HEK293 (cell line): Measurements from ENCODE around the gene GREM2.

Experiments
- CTCF ChIA-PET: fragments of 350-600 bp; formaldehyde crosslinking; extraction: SDS; loops from one replicate; lab custom pipeline; 2021; ENCODE audit warnings: antibody characterized with exemption; lab: Yijun Ruan, JAX
- POLR2A ChIA-PET: fragments of 300-600 bp; formaldehyde crosslinking; extraction: SDS; loops from one replicate; lab custom pipeline; 2020; ENCODE audit warnings: antibody characterized with exemption, inconsistent platforms; lab: Yijun Ruan, JAX
- H3K27ac ChIP-seq: fragments of 200-500 bp; sonication (Bioruptor generic); 2 replicates; pipeline ENCODE4 v1.5.1; 2014; ENCODE audit warnings: low read depth, low read length, control low read depth, inconsistent platforms; ENCODE audit errors: extremely low read depth
- H3K36me3 ChIP-seq, 2 experiments: fragments of 200-500 bp in 1 of 2; sonication (Bioruptor generic) in 1 of 2; 1 replicate in 1 of 2; 2 replicates in 1 of 2; pipeline ENCODE4 v1.5.1; 2014 to 2017; ENCODE audit warnings: inconsistent platforms in 2 of 2, low read length in 2 of 2; ENCODE audit not compliant: control insufficient read depth in 2 of 2, insufficient read depth in 1 of 2
- H3K4me1 ChIP-seq: fragments of 200-500 bp; sonication (Bioruptor generic); 2 replicates; pipeline ENCODE4 v1.5.1; 2014; ENCODE audit warnings: mild to moderate bottlenecking, low read length, inconsistent platforms; ENCODE audit not compliant: control insufficient read depth, insufficient read depth
- H3K4me3 ChIP-seq: 2 replicates; pipeline ENCODE4 v1.5.1; 2011; ENCODE audit warnings: low read depth, mild to moderate bottlenecking, control low read depth, low read length, moderate library complexity
- H3K9me3 ChIP-seq: fragments of 200-500 bp; sonication (Bioruptor generic); 2 replicates; pipeline ENCODE4 v1.5.1; 2014; ENCODE audit warnings: low read depth, low read length, inconsistent platforms; ENCODE audit not compliant: control insufficient read depth, insufficient read depth
- BCL11B ChIP-seq: fragments of 450-650 bp; formaldehyde crosslinking; IDR thresholded peaks from 2 replicates; pipeline ENCODE4 v1.5.1; 2016; ENCODE audit warnings: low read depth, missing biosample characterization, missing genetic modification characterization
- GLI2 ChIP-seq: fragments of 450-650 bp; formaldehyde crosslinking; IDR thresholded peaks from 2 replicates; pipeline ENCODE4; 2017; ENCODE audit warnings: missing biosample characterization, missing genetic modification characterization, low read depth, borderline replicate concordance
- GLI4 ChIP-seq: fragments of 450-650 bp; formaldehyde crosslinking; IDR thresholded peaks from 2 replicates; pipeline ENCODE4 v1.5.1; 2016; ENCODE audit warnings: missing biosample characterization, missing genetic modification characterization
- HOXA7 ChIP-seq: sonication (generic); formaldehyde crosslinking; IDR thresholded peaks from 2 replicates; pipeline ENCODE4 v1.8.1; 2022; ENCODE audit warnings: missing genetic modification reagents, borderline replicate concordance
- MZF1 ChIP-seq: fragments of 450-650 bp; formaldehyde crosslinking; IDR thresholded peaks from 2 replicates; pipeline ENCODE4 v1.5.1; 2017; ENCODE audit warnings: missing biosample characterization, missing genetic modification characterization, borderline replicate concordance
- OVOL3 ChIP-seq: fragments of 450-650 bp; formaldehyde crosslinking; IDR thresholded peaks from 2 replicates; pipeline ENCODE4 v1.5.1; 2016; ENCODE audit warnings: missing biosample characterization, missing genetic modification characterization
- SCRT2 ChIP-seq: fragments of 450-650 bp; formaldehyde crosslinking; IDR thresholded peaks from 2 replicates; pipeline ENCODE4 v1.5.1; 2016; ENCODE audit warnings: missing biosample characterization, missing genetic modification characterization
- SP3 ChIP-seq: fragments of 450-650 bp; formaldehyde crosslinking; IDR thresholded peaks from 2 replicates; pipeline ENCODE4 v1.5.1; 2016; ENCODE audit warnings: missing biosample characterization, missing genetic modification characterization
- TCF7L2 ChIP-seq: IDR thresholded peaks from 2 replicates; pipeline ENCODE4 v1.6.1; 2011; ENCODE audit warnings: low read depth, mild to moderate bottlenecking, inconsistent platforms, low read length, moderate library complexity, borderline replicate concordance
- YY2 ChIP-seq: fragments of 450-650 bp; formaldehyde crosslinking; IDR thresholded peaks from 2 replicates; pipeline ENCODE4 v1.5.1; 2016; ENCODE audit warnings: missing biosample characterization, missing genetic modification characterization
- ZBTB48 ChIP-seq: fragments of 450-650 bp; formaldehyde crosslinking; IDR thresholded peaks from 2 replicates; pipeline ENCODE4 v1.5.1; 2016; ENCODE audit warnings: missing biosample characterization, missing genetic modification characterization
- ZBTB6 ChIP-seq: fragments of 450-650 bp; formaldehyde crosslinking; IDR thresholded peaks from 2 replicates; pipeline ENCODE4 v1.5.1; 2017; ENCODE audit warnings: missing biosample characterization, missing genetic modification characterization
- ZBTB7A ChIP-seq: fragments of 450-650 bp; formaldehyde crosslinking; IDR thresholded peaks from 2 replicates; pipeline ENCODE4 v1.5.1; 2016; ENCODE audit warnings: low read depth, missing biosample characterization, missing genetic modification characterization
- ZFP3 ChIP-seq: fragments of 450-650 bp; formaldehyde crosslinking; IDR thresholded peaks from 2 replicates; pipeline ENCODE4 v1.5.1; 2016; ENCODE audit warnings: low read depth, missing biosample characterization, missing genetic modification characterization
- ZNF146 ChIP-seq: fragments of 450-650 bp; formaldehyde crosslinking; IDR thresholded peaks from 2 replicates; pipeline ENCODE4 v1.5.1; 2016; ENCODE audit warnings: missing biosample characterization, missing genetic modification characterization
- ZNF202 ChIP-seq: fragments of 450-650 bp; formaldehyde crosslinking; IDR thresholded peaks from 2 replicates; pipeline ENCODE4 v1.5.1; 2016; ENCODE audit warnings: missing biosample characterization, missing genetic modification characterization, borderline replicate concordance
- ZNF350 ChIP-seq: fragments of 450-650 bp; formaldehyde crosslinking; IDR thresholded peaks from 2 replicates; pipeline ENCODE4 v1.5.0; 2017; ENCODE audit warnings: missing biosample characterization, mild to moderate bottlenecking, missing genetic modification characterization
- ZNF398 ChIP-seq: fragments of 450-650 bp; formaldehyde crosslinking; IDR thresholded peaks from 2 replicates; pipeline ENCODE4 v1.5.1; 2017; ENCODE audit warnings: missing biosample characterization, missing genetic modification characterization
- ZNF423 ChIP-seq: fragments of 450-650 bp; formaldehyde crosslinking; IDR thresholded peaks from 2 replicates; pipeline ENCODE4 v1.5.1; 2016; ENCODE audit warnings: missing biosample characterization, missing genetic modification characterization
- ZNF501 ChIP-seq: fragments of 450-650 bp; formaldehyde crosslinking; IDR thresholded peaks from 2 replicates; pipeline ENCODE4 v1.5.1; 2016; ENCODE audit warnings: missing biosample characterization, missing genetic modification characterization
- ZNF518A ChIP-seq: fragments of 450-650 bp; formaldehyde crosslinking; conservative IDR thresholded peaks from 2 replicates; pipeline ENCODE4 v1.5.1; 2016; ENCODE audit warnings: low read depth, missing biosample characterization, missing genetic modification characterization
- ZNF623 ChIP-seq: fragments of 450-650 bp; formaldehyde crosslinking; IDR thresholded peaks from 2 replicates; pipeline ENCODE4 v1.5.1; 2016; ENCODE audit warnings: missing biosample characterization, missing genetic modification characterization
- ZNF707 ChIP-seq: fragments of 450-650 bp; formaldehyde crosslinking; IDR thresholded peaks from 2 replicates; pipeline ENCODE4 v1.5.1; 2016; ENCODE audit warnings: missing biosample characterization, missing genetic modification characterization
- ZNF76 ChIP-seq: fragments of 450-650 bp; formaldehyde crosslinking; IDR thresholded peaks from 2 replicates; pipeline ENCODE4; 2016; ENCODE audit warnings: low read depth, missing biosample characterization, missing genetic modification characterization, borderline replicate concordance
- ZNF768 ChIP-seq: fragments of 450-650 bp; formaldehyde crosslinking; IDR thresholded peaks from 2 replicates; pipeline ENCODE4 v1.5.1; 2018; ENCODE audit warnings: missing biosample characterization, mild to moderate bottlenecking, missing genetic modification characterization
- ZSCAN23 ChIP-seq: fragments of 450-650 bp; formaldehyde crosslinking; IDR thresholded peaks from 2 replicates; pipeline ENCODE4 v1.5.1; 2016; ENCODE audit warnings: missing biosample characterization, missing genetic modification characterization
- TF ChIP-seq, protein P1 (sequence below): fragments of 450-650 bp; formaldehyde crosslinking; IDR thresholded peaks from 2 replicates; pipeline ENCODE4 v1.5.1; 2016; ENCODE audit warnings: missing biosample characterization, missing genetic modification characterization, low read depth

Gene GREM2

DNA sequence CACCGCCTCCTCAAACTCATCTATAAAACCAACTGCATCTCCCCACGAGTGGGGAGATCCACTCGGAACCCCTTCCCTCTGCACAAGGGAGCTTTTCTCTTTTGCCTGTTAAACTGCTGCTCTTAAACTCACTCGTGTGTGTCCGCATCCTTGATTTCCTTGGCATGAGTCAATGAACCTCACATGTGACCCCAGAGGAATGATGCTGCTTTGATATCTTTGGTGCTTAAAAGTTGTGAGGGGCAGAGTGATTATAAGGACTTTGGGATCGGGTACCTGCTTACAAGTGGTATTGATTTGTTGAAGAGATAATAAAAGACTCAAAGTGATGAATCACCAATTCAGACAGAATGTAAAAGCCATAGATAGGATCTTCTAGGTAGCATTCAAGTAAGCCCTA, 125.3 kb downstream of the GREM2 start:
- POLR2A ChIA-PET = no interaction called here
- no peak overlapping the region for H3K4me3 ChIP-seq
- H3K4me1 ChIP-seq = peaks cover 15% of the 10 kb centered on the region
- CTCF ChIA-PET = interaction anchor here (0.6 to 2.7 kb wide), 6 partner anchors 16 to 447 kb away, joined by 3 to 8 read pairs (median 3); no protein-coding TSS in a partner anchor
- TF ChIP-seq ZFP3 = no peak
- no peak for TF ChIP-seq GLI2
- TF ChIP-seq ZNF768 = no peak
- TF ChIP-seq SP3 (tag by site-specific recombination) = no peak
- TF ChIP-seq YY2 = no peak
- no peak for TF ChIP-seq ZNF146 (tag by site-specific recombination)
- TF ChIP-seq GLI4 = no peak
- TF ChIP-seq BCL11B (tag by site-specific recombination) = no peak
- TF ChIP-seq, protein P1, sequence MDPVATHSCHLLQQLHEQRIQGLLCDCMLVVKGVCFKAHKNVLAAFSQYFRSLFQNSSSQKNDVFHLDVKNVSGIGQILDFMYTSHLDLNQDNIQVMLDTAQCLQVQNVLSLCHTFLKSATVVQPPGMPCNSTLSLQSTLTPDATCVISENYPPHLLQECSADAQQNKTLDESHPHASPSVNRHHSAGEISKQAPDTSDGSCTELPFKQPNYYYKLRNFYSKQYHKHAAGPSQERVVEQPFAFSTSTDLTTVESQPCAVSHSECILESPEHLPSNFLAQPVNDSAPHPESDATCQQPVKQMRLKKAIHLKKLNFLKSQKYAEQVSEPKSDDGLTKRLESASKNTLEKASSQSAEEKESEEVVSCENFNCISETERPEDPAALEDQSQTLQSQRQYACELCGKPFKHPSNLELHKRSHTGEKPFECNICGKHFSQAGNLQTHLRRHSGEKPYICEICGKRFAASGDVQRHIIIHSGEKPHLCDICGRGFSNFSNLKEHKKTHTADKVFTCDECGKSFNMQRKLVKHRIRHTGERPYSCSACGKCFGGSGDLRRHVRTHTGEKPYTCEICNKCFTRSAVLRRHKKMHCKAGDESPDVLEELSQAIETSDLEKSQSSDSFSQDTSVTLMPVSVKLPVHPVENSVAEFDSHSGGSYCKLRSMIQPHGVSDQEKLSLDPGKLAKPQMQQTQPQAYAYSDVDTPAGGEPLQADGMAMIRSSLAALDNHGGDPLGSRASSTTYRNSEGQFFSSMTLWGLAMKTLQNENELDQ (tag by site-specific recombination) = no peak
- TF ChIP-seq ZSCAN23 = no peak
- no peak for TF ChIP-seq ZNF350 (tag by site-specific recombination)
- TF ChIP-seq SCRT2 (tag by site-specific recombination) = no peak
- TF ChIP-seq ZNF202 (tag by site-specific recombination) = no peak
- TF ChIP-seq ZNF423 (tag by site-specific recombination) = no peak
- no peak for TF ChIP-seq ZBTB48 (tag by site-specific recombination)
- H3K27ac ChIP-seq = no peak overlapping the region
- H3K36me3 ChIP-seq = no peaks in the 10 kb centered on the region
- no peaks in the 10 kb centered on the region for H3K9me3 ChIP-seq

DNA sequence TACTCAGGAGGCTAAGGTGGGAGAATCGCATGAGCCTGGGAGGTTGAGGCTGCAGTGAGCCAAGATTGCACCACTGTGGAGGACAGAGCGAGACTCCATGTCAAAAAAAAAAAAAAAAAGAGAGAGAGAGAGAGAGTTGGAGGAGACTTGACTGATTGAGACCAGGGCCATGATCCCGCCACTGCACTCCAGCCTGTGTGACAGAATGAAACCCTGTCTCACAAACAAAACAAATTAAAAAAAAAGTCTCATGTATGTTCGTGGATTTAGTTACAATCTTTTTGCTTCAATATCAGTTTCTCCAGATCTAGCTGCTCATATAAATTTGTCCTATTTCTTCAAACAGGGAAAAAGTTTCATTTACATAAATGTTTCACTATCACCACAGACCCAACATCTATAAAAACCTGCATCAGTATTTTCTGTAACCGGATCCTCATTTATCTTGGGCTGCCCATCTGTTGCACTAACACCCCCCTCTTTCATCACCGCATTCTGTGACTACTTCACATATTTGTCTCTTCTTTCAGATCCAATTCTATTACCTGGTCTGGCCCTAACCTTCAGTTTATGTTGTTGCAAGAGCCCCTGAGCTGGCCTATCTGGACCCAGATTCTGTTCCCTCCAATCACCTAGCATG, 127.0 kb downstream of the GREM2 start:
- Histone ChIP-seq H3K9me3 (no peaks in the 10 kb centered on the region), H3K27ac (no peak overlapping the region; the same call in 1 of the 2 replicates), H3K4me1 (peaks cover 15% of the 10 kb centered on the region), H3K36me3 (no peaks in the 10 kb centered on the region), H3K4me3 (no peak overlapping the region)
- POLR2A ChIA-PET = interaction anchor here (0.6 kb wide), 1 partner anchor 112 kb away, joined by 3 read pairs; no protein-coding TSS in a partner anchor
- CTCF ChIA-PET = no interaction called here
- TF ChIP-seq ZNF501 (tag by site-specific recombination) (no peak), HOXA7 (CRISPR knock-in tag) (no peak), TCF7L2 (peak; percentile 43; the same call in 1 of the 2 replicates), ZNF398 (tag by site-specific recombination) (peak; percentile 53), ZNF623 (tag by site-specific recombination) (no peak), ZNF707 (tag by site-specific recombination) (no peak), ZBTB7A (tag by site-specific recombination) (no peak), ZBTB6 (tag by site-specific recombination) (no peak), OVOL3 (tag by site-specific recombination) (0 out of 2 replicates have a peak, but pooled peaks have one; percentile 29), ZNF76 (tag by site-specific recombination) (no peak), ZNF518A (tag by site-specific recombination) (peak; percentile 37; the same call in 1 of the 2 replicates), MZF1 (tag by site-specific recombination) (0 out of 2 replicates have a peak, but pooled peaks have one; percentile 22)
